Heart right ventricle (tissue), 16 donors: ENCODE data around the gene ALDOB. TPM values are rescaled to one million over a fixed set of nuclear protein-coding genes. Genes with fewer than 3 reads are reported as not detected.

Experiments used
- ATAC-seq, 8 donors: fragments of 200-7000 bp; cut with Tn5 transposase; one replicate each; pipeline ENCODE4 v1.9.1; 2020; ENCODE audit warnings: mild to moderate bottlenecking in 8 of 8, moderate library complexity in 8 of 8, moderate number of reproducible peaks in 1 of 8
- DNase-seq, 2 donors: peaks; one replicate each; pipeline ENCODE4 v3.0.0-alpha.2; 2020
- H3K27ac ChIP-seq, 10 donors: fragments of 200-600 bp; sonication (generic) in 2 of 10; one replicate each; pipeline versions ENCODE4 v1.5.0 to v1.8.0; 2020 to 2022; ENCODE audit warnings: mild to moderate bottlenecking in 3 of 10
- H3K27me3 ChIP-seq, 7 donors: fragments of 200-600 bp; one replicate each; pipeline ENCODE4 v1.8.0; 2021 to 2022; ENCODE audit warnings: mild to moderate bottlenecking in 2 of 7
- H3K36me3 ChIP-seq, 9 donors: fragments of 200-600 bp; sonication (generic) in 1 of 9; one replicate each; pipeline versions ENCODE4 v1.5.0 to v1.8.0; 2020 to 2022; ENCODE audit warnings: mild to moderate bottlenecking in 2 of 9
- H3K4me1 ChIP-seq, 9 donors: fragments of 200-600 bp; sonication (generic) in 1 of 9; one replicate each; pipeline versions ENCODE4 v1.5.0 to v1.8.0; 2020 to 2022; ENCODE audit warnings: mild to moderate bottlenecking in 4 of 9
- H3K4me3 ChIP-seq, 10 donors: fragments of 200-600 bp; sonication (generic) in 2 of 10; one replicate each; pipeline versions ENCODE4 v1.5.0 to v1.8.0; 2020 to 2022; ENCODE audit warnings: mild to moderate bottlenecking in 7 of 10, moderate library complexity in 2 of 10
- H3K9me3 ChIP-seq, 11 donors: fragments of 200-600 bp in 10 of 11; sonication (generic) in 2 of 11; one replicate each; pipeline versions ENCODE4 v1.5.0 to v1.8.0; 2013 to 2022; ENCODE audit warnings: mild to moderate bottlenecking in 2 of 11, control low read depth in 1 of 11, moderate library complexity in 1 of 11
- CTCF ChIP-seq, 9 donors: fragments of 200-600 bp; sonication (generic) in 2 of 9; IDR thresholded peaks; one replicate each; pipeline versions ENCODE4 v1.5.0 to v1.8.0; 2021 to 2022; ENCODE audit warnings: antibody characterized with exemption in 9 of 9, mild to moderate bottlenecking in 5 of 9, moderate library complexity in 1 of 9
- WGBS, 2 donors: extraction: QIAGEN DNeasy Blood & Tissue Kit; methylation state at CpG; one replicate each; pipeline ENCODE4 v1.1.7; 2013; ENCODE audit warnings: inconsistent platforms in 1 of 2; 5-methylcytosine and 5-hydroxymethylcytosine counted together
- intact Hi-C, 10 donors: fragments of 100-400 bp; cut with DNase I; formaldehyde crosslinking; loops; one replicate each; pipeline versions ENCODE4 v1.11.1 to v1.14.2; 2022
- polyA plus RNA-seq, 2 donors: library from polyadenylated mRNA; stranded (reverse); fragments of 200-250 nt; gene quantifications; one replicate each; pipeline ENCODE4 v1.2.3, GENCODE V29; 2013
- total RNA-seq, 10 donors: library from RNA; stranded (reverse); fragmentation: NEBNext Ultra II Directional in 3 of 10; extraction: Animal tissue kit (Norgen Biotek cat#: 25700) in 3 of 10; gene quantifications; one replicate each; pipeline versions ENCODE4 v1.2.1 to v1.2.4, GENCODE V29; 2021 to 2023
- donor health status: Arrhythmogenic right ventricular cardiomyopathy.
- donor health status: ischemic (EF 13 %, LVEDD 7.1; RV severe dilation, severe dysfunction).
- donor health status: healthy with polysubstance abuse.
- donor health status: DM: no; HTN: yes; CAD: no.
- donor health status: DM: no; HTN: no; CAD: no.
- donor health status: ischemic (EF 25% LVEDD 6.9; RV normal size, moderate dysfunction).
- donor health status: ischemic (EF 25% LVEDD 5.7; RV mildly dilated, moderate dysfunction).
- donor health status: healthy.
- donor health status: DM: yes; HTN: yes; CAD: no.
- donor health status: Ischemic cardiomyopathy.
- donor health status: ischemic (EF 35%, LVEDD 5.7; RV mildly dilated, moderate dysfunction).
- donor health status: nonischemic (EF 11% LVEDD 7.7; RV severe dilation, severe dysfunction).
- donor health status: DM: yes; HTN: yes; CAD: no.
- donor health status: PGD.
- donor health status: ischemic (EF 29% LVEDD 5.4; RV normal size, mild dysfunction).
- donor health status: nonischemic (EF 23%, LVEDD 6.1; RV moderate dilation, normal function).

Gene ALDOB
- total and polyA plus RNA-seq, 12 donors = 0.17 to 1.4 (median 0.44) TPM; not detected in 2

GRCh38 chr9:101442736-101443135 is 7.2 kb upstream of the ALDOB start:
- 71 to 73% methylated on average over 3 of the region's 3 CpGs for WGBS, 2 donors
- intact Hi-C loops = loop anchor here in 2 of 10 donors (2.0 to 5.0 kb wide), 2 partner anchors 44 to 45 kb away; partner anchors contain the start of genes MRPL50 (in 2 of the 2) and ZNF189 (in 2 of the 2)
- peak overlapping the region in 9 of 10 donors; percentile 5 to 65 (median 42) for H3K27ac ChIP-seq

GRCh38 chr9:101442318-101442717 is 6.7 kb upstream of the ALDOB start:
- no peaks in the 10 kb centered on the region for H3K36me3 ChIP-seq
- 49 to 64% methylated on average over 3 of the region's 3 CpGs for WGBS, 2 donors
- intact Hi-C loops = loop anchor here in 2 of 10 donors (2.0 to 5.0 kb wide), 2 partner anchors 44 to 45 kb away; partner anchors contain the start of genes MRPL50 (in 2 of the 2) and ZNF189 (in 2 of the 2)
- no peaks in the 10 kb centered on the region for H3K27me3 ChIP-seq
- no peaks in the 10 kb centered on the region for H3K9me3 ChIP-seq
- peaks cover 0 to 31% (median 5%) of the 10 kb centered on the region in 9 donors for H3K4me1 ChIP-seq
- peak; percentile 30 to 45 for DNase-seq
- ATAC-seq = peak; percentile 50 to 83 (median 71)
- no peak overlapping the region for H3K4me3 ChIP-seq
- no peak for TF ChIP-seq CTCF (IDR thresholded peaks at IDR 0.05)
- peak overlapping the region in 8 of 10 donors; percentile 5 to 65 (median 47) for H3K27ac ChIP-seq

More at GRCh38 chr9:101442736-101443135, 7.2 kb upstream of the ALDOB start:
- ATAC-seq (no peak), DNase-seq (no peak)
- no peak for TF ChIP-seq CTCF (IDR thresholded peaks at IDR 0.05)
- H3K4me3 ChIP-seq = no peak overlapping the region
- H3K36me3 ChIP-seq = no peaks in the 10 kb centered on the region
- H3K27me3 ChIP-seq = peaks cover 0 to 2% (median 0%) of the 10 kb centered on the region in 7 donors
- H3K4me1 ChIP-seq = peaks cover 0 to 27% (median 5%) of the 10 kb centered on the region in 9 donors
- no peaks in the 10 kb centered on the region for H3K9me3 ChIP-seq

GRCh38 chr9:101440714-101441230 is 5.2 kb upstream of the ALDOB start:
- 61 to 62% methylated on average over 3 of the region's 3 CpGs for WGBS, 2 donors
- H3K4me1 ChIP-seq = peaks cover 0 to 31% (median 5%) of the 10 kb centered on the region in 9 donors
- intact Hi-C loops = loop anchor here in 1 of 10 donors (5.0 kb wide), 1 partner anchor 43 kb away; the partner anchor contains the start of genes MRPL50 and ZNF189

GRCh38 chr9:101438523-101438922 is 2.9 kb upstream of the ALDOB start:
- TF ChIP-seq CTCF (IDR thresholded peaks at IDR 0.05) = no peak
- ATAC-seq (no peak), DNase-seq (no peak)
- WGBS, 2 donors = 79% methylated on average over 3 of the region's 3 CpGs
- no peaks in the 10 kb centered on the region for H3K36me3 ChIP-seq
- H3K4me1 ChIP-seq = peaks cover 0 to 20% (median 0%) of the 10 kb centered on the region in 9 donors
- peak overlapping the region in 1 of 10 donors; percentile 63 for H3K27ac ChIP-seq
- no peaks in the 10 kb centered on the region for H3K27me3 ChIP-seq
- no peak overlapping the region for H3K4me3 ChIP-seq
- no peaks in the 10 kb centered on the region for H3K9me3 ChIP-seq
- intact Hi-C loops = loop anchor here in 1 of 10 donors (5.0 kb wide), 1 partner anchor 36 kb away; no protein-coding TSS in a partner anchor

More at GRCh38 chr9:101440714-101441230, 5.2 kb upstream of the ALDOB start:
- DNase-seq (no peak), ATAC-seq (no peak)
- Histone ChIP-seq H3K9me3 (no peaks in the 10 kb centered on the region), H3K27me3 (no peaks in the 10 kb centered on the region), H3K4me3 (no peak overlapping the region), H3K36me3 (no peaks in the 10 kb centered on the region), H3K27ac (no peak overlapping the region)
- TF ChIP-seq CTCF (IDR thresholded peaks at IDR 0.05) = no peak
